Mucosa of rectum (tissue), 2 donors: ENCODE measurements around the gene WSCD1.

Experiments used
- H3K27ac ChIP-seq, 2 donors: one replicate each; pipeline ENCODE4 v1.7.0; 2013; ENCODE audit warnings: inconsistent platforms in 2 of 2, low read depth in 2 of 2, low read length in 2 of 2
- H3K27me3 ChIP-seq, 2 donors: one replicate each; pipeline ENCODE4 v1.7.0; 2013; ENCODE audit warnings: low read length in 2 of 2; ENCODE audit not compliant: control insufficient read depth in 2 of 2, insufficient read depth in 2 of 2
- H3K36me3 ChIP-seq, 2 donors: one replicate each; pipeline ENCODE4 v1.7.0; 2013; ENCODE audit warnings: low read length in 2 of 2; ENCODE audit not compliant: control insufficient read depth in 2 of 2, insufficient read depth in 2 of 2
- H3K4me1 ChIP-seq, 2 donors: one replicate each; pipeline ENCODE4 v1.7.0; 2013; ENCODE audit warnings: low read length in 2 of 2, mild to moderate bottlenecking in 1 of 2; ENCODE audit not compliant: control insufficient read depth in 2 of 2, insufficient read depth in 2 of 2
- H3K4me3 ChIP-seq, 2 donors: one replicate each; pipeline ENCODE4 v1.7.0; 2013; ENCODE audit warnings: low read length in 2 of 2
- H3K9ac ChIP-seq, 2 donors: one replicate each; pipeline ENCODE4 v1.7.0; 2013; ENCODE audit warnings: low read length in 2 of 2, low read depth in 1 of 2, mild to moderate bottlenecking in 1 of 2
- H3K9me3 ChIP-seq, 2 donors: one replicate each; pipeline ENCODE4 v1.7.0; 2013; ENCODE audit warnings: low read length in 2 of 2; ENCODE audit not compliant: control insufficient read depth in 2 of 2
- donor health status: healthy.
- donor health status: Normal muscosa, but diverticular disease.

WSCD1 gene

DNA sequence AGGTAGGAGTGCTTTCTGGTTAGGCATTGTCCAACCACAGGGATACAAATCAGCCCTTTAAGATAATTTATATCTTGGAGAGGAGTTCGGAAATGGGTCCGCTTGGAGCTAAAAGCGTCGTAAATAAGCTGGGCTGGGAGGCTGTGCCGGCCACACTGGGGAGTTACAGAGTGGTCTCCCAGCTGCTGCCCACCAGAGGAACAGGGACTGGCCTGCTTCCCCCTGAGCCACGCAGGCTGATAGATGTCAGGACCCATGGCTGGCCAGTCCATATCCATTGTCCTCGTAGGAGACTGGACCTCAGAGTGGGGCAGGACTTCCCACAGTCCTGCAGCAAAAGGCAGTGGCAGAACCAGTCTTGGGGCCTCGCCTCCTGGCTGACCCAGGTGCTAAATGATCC, 12.6 kb upstream of the WSCD1 start:
- H3K9ac ChIP-seq: no peak overlapping the region
- no peaks in the 10 kb centered on the region for H3K9me3 ChIP-seq
- no peak overlapping the region for H3K27ac ChIP-seq
- H3K4me1 ChIP-seq: no peaks in the 10 kb centered on the region
- H3K4me3 ChIP-seq: no peak overlapping the region
- H3K27me3 ChIP-seq: peaks cover 7% of the 10 kb centered on the region in 2 donors
- H3K36me3 ChIP-seq: no peaks in the 10 kb centered on the region

DNA sequence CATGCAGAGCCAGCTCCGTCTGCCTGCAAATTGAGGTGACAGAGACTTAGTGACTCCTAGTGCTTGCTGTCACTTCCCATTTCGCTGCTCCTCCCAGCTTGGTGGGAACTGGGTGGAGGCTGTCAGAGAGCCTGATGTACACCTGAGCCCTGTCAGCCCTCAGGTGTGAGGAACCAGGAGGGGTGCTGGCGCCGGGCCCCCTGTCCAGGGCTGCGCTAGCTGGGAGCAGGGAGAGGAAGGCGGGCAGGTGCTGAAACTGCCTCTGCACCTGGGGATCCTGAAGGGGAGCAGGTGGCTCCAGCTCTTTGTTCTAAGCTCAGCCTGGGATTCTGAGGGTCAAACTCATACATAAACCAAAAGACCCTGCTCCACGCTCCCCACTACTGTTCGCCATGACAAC, 10.8 kb upstream of the WSCD1 start:
- peaks cover 7 to 12% of the 10 kb centered on the region in 2 donors for H3K27me3 ChIP-seq

DNA sequence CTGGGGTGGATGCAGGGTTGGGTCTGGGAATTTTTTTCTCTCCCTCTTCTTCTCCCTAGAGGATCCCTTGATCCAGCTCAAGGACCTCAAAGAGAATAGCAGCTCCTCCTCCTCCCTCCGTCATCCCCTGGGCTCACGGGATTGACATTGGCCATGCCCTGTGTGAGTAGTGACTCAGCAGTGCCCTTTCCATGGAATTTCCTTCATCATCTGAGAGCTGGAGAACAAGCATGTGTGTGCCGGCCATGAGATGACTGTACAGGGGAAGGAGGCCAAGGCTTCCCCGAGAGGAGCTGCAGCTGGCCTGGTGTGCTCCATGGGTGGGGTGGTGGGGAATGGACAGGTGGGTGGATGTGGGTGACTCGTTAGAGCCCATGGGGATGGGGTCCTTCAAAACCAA, 8.9 kb upstream of the WSCD1 start:
- Histone ChIP-seq H3K9ac (no peak overlapping the region), H3K36me3 (no peaks in the 10 kb centered on the region), H3K27me3 (peaks cover 8 to 18% of the 10 kb centered on the region in 2 donors), H3K4me3 (no peak overlapping the region), H3K4me1 (no peaks in the 10 kb centered on the region), H3K9me3 (no peaks in the 10 kb centered on the region), H3K27ac (no peak overlapping the region)

More for the DNA sequence above, 10.8 kb upstream of the WSCD1 start:
- no peak overlapping the region for H3K4me3 ChIP-seq
- H3K27ac ChIP-seq: no peak overlapping the region
- no peaks in the 10 kb centered on the region for H3K36me3 ChIP-seq
- H3K4me1 ChIP-seq: no peaks in the 10 kb centered on the region
- no peaks in the 10 kb centered on the region for H3K9me3 ChIP-seq
- H3K9ac ChIP-seq: no peak overlapping the region

DNA sequence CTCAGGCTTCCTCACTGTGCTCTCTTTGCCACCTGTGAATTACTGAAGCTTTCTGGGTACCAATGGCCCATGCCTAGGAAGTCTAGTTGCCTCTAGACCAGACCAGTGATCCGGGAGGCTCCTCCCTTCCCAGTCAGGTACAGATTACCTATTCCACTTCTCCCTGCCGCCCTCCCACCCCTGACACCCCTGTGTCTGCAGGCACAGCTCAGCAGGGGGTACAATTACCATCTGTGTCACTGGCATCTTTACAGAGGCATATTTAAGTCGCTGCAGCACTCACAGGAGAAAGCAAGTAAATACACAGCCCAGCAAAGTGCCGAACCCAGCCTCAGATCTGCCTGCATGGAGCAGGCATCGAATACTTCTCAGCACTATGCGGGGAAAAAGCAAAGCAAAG, 5.3 kb upstream of the WSCD1 start:
- H3K27ac ChIP-seq: no peak overlapping the region
- no peaks in the 10 kb centered on the region for H3K36me3 ChIP-seq

DNA sequence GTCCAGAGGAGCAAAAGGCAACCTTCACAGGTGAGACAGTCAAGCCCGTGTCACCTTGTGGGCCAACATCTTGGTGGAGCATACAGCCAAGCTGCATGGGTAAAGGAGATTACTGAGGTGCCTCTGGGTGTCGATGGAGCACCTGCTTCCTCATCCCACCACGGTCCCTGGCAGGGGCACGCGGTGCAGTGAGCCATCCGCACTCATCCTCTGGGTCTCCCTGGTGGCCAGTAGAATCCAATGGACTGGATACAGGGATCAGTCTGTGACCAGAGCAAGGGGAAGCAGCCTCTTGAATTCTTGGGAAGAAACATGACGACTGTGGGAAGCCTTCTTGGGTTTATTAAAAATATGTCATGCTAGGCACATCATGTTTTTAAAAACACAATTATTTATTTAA, 4.8 kb upstream of the WSCD1 start:
- H3K9ac ChIP-seq: no peak overlapping the region
- no peaks in the 10 kb centered on the region for H3K9me3 ChIP-seq
- H3K27ac ChIP-seq: no peak overlapping the region
- H3K4me1 ChIP-seq: peaks cover 3 to 4% of the 10 kb centered on the region in 2 donors
- no peaks in the 10 kb centered on the region for H3K36me3 ChIP-seq
- no peak overlapping the region for H3K4me3 ChIP-seq
- H3K27me3 ChIP-seq: peaks cover 18 to 27% of the 10 kb centered on the region in 2 donors

More for the DNA sequence above, 5.3 kb upstream of the WSCD1 start:
- Histone ChIP-seq H3K4me3 (no peak overlapping the region), H3K9ac (no peak overlapping the region), H3K9me3 (no peaks in the 10 kb centered on the region), H3K4me1 (peaks cover 3 to 4% of the 10 kb centered on the region in 2 donors), H3K27me3 (peaks cover 17 to 30% of the 10 kb centered on the region in 2 donors)

DNA sequence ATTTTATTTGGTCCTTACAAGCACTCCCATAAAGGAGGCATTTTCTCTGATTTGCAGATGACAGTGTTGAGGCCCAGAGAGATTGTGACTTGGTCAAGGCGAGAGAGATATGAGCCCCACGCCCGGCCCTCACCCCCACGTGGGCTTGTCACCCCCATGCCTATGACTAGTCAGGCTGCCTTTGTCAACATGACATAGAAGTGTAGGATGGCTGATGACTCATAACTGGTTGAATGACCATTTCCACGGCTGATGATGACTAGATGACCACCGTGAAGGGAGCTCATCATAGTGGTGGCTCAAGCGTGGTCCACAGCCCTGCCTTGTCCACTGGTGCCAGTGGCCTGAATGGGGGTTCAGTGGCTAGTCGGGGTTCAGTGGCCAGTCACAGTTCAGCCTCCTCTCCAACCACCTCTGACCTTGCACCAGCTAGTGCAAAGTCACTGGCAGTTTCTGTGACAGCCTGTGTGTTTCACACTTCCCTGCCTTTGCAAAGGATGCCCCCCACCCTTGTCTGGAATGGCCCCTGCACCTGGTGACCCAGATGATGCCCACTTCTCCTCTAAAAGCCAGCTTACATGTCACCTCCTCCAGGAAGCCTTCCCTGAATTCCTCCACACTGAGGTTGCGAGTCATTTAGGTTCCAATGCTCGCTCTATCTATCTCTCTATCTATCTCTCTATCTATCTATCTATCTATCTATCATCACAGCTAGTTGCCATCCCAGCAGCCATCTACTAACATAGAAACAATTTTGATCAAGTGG, 3.8 kb upstream of the WSCD1 start:
- no peaks in the 10 kb centered on the region for H3K9me3 ChIP-seq
- no peak overlapping the region for H3K4me3 ChIP-seq
- H3K9ac ChIP-seq: no peak overlapping the region
- no peak overlapping the region for H3K27ac ChIP-seq
- H3K36me3 ChIP-seq: no peaks in the 10 kb centered on the region
- peaks cover 19 to 25% of the 10 kb centered on the region in 2 donors for H3K27me3 ChIP-seq
- peaks cover 3 to 7% of the 10 kb centered on the region in 2 donors for H3K4me1 ChIP-seq

DNA sequence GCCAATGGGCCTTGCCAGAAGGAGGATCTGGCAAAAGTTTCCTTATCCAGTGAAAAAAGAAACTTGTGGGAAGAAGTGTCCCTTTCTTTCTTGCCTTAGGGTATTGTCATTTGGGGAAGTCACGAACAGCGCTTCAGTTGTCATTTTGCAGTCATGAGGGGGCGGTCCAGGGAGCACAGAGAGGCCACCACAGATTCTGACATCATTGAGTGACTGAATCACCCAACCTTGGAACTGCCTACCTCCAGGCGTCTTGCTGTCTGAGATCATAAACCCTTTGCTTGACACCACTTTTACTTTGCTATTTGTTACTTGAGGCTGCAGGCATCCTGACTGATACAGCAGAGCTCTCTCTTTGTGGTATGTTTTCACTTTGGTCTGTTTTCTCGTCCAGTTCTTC, 3.1 kb upstream of the WSCD1 start:
- H3K27me3 ChIP-seq: peaks cover 18 to 24% of the 10 kb centered on the region in 2 donors
- no peaks in the 10 kb centered on the region for H3K9me3 ChIP-seq
- H3K36me3 ChIP-seq: no peaks in the 10 kb centered on the region
- no peak overlapping the region for H3K27ac ChIP-seq
- no peak overlapping the region for H3K9ac ChIP-seq
- no peak overlapping the region for H3K4me3 ChIP-seq
- H3K4me1 ChIP-seq: peaks cover 3 to 9% of the 10 kb centered on the region in 2 donors

DNA sequence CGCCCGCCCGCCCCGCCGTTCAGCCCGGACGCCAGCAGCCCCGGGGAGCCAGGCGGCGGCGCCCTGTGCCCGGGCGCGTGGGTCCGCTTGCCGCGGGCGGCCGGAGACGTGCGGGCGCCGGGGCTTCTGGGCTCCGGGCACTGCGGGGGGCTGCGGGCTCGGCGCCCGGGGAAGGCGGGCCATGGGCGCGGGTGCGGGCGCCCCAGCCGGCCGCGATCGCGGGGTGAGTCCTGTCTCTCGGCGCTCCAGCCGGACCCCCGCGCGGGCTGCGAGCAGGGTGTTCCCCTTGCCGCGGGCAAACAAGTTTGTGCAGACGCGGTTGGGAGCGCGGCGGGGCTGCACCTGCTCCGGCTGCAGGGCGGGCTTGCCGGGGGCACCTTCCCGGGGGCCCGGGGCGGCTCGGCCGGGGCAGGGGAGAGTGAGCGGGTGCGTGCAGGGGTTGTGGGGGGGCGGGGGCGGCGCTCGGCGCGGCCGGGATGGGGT, 292 bp downstream of the WSCD1 start:
- peaks cover 15 to 18% of the 10 kb centered on the region in 2 donors for H3K27me3 ChIP-seq
- peaks cover 3 to 9% of the 10 kb centered on the region in 2 donors for H3K4me1 ChIP-seq
- no peaks in the 10 kb centered on the region for H3K9me3 ChIP-seq
- H3K27ac ChIP-seq: no peak overlapping the region
- H3K9ac ChIP-seq: no peak overlapping the region
- H3K4me3 ChIP-seq: peak overlapping the region in 1 of 2 donors; percentile 66
- no peaks in the 10 kb centered on the region for H3K36me3 ChIP-seq

DNA sequence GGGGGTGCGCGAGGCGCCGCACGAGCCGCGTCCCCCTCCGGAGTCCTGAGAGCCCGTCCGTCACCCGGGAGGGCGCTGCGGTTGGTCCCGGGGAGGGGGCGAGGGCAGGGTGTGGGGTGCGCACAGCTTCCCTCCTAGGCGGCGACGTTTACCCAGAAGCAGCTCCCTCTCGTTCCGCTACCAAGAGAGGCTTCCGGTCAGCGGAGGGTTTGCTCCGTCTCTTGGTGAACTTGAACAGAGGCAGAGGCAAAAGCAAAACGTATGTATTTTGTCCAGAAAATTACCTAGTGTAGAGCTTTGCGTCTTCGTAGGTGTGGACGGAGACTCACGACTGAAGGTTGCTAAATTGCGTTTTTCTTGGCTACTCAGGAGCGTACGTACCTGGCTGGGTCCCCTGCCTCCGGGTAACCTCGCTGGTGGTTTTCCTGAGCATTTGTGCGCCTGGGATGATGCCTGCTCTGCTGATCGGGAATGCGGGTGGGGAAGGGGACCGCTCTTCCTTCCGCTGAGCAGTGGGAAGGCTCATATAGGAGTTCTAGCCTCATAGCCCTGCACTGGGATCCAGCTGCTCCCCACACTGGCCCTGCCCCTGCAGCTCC, 833 bp downstream of the WSCD1 start:
- H3K27ac ChIP-seq: no peak overlapping the region
- no peaks in the 10 kb centered on the region for H3K36me3 ChIP-seq
- H3K4me3 ChIP-seq: peak overlapping the region; percentile 66 to 81
- no peaks in the 10 kb centered on the region for H3K9me3 ChIP-seq
- H3K27me3 ChIP-seq: peaks cover 14 to 18% of the 10 kb centered on the region in 2 donors
- peaks cover 3 to 9% of the 10 kb centered on the region in 2 donors for H3K4me1 ChIP-seq
- peak overlapping the region; percentile 4 to 47 for H3K9ac ChIP-seq

DNA sequence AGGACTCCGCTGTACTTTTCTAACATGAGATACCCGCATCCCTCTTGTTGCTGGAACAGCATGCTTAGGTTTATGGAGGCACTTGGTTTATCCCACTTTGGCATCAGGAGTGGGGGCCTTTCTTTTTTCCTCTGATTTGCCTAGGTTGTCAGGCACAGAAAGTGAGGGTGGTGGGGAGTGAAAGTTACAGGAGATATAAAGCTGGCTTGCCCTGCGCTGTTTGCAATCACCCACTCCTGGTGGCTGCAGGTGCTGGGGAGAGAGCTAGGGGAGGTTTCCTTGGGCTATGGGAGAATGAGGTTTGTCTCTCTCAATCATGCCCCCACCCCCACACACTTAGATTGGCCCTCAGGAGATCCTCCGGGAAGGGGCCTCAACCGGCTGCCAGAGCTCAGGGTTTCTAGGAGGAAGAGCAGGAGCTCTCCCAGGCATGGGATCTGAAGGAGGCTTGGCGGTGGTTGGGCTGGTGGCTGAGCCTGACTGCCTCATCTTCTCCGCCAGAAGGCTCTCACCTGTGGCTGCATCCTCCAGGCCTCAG, 1.4 kb downstream of the WSCD1 start:
- no peak overlapping the region for H3K27ac ChIP-seq
- H3K36me3 ChIP-seq: no peaks in the 10 kb centered on the region
- peaks cover 14% of the 10 kb centered on the region in 2 donors for H3K27me3 ChIP-seq
- peak overlapping the region in 1 of 2 donors; percentile 4 for H3K9ac ChIP-seq
- H3K4me1 ChIP-seq: peaks cover 3 to 9% of the 10 kb centered on the region in 2 donors
- no peaks in the 10 kb centered on the region for H3K9me3 ChIP-seq
- peak overlapping the region; percentile 66 to 81 for H3K4me3 ChIP-seq
